ENCODE data around the gene ZNF579.
"Not testable (repeated sequence)": the region's sequence is repeated elsewhere in the genome, so short reads cannot be mapped to it uniquely, and the experiment has no call there.

DNA sequence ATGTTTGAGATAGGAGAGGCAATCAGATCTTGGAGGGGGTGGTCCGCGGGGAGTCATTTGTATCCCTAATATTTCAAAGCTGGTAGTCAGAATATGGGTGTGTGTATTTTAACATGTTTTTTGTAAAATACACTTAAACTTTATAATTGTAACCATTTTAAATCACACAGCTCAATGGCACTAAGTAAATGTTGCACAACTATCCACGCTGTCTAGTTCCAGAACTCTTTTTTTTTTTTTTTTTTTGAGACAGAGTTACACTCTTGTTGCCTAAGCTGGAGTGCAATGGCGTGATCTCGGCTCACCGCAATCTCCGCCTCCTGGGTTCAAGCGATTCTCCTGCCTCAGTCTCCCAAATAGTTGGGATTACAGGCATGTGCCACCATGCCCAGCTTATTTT is 3.2 kb upstream of the ZNF579 start:
- not testable (repeated sequence) for TF ChIP-seq EZH2 (IDR thresholded peaks at IDR 0.05; ENCODE audit: borderline replicate concordance, low read depth, low read length, severe bottlenecking)
- TF ChIP-seq, protein P1, sequence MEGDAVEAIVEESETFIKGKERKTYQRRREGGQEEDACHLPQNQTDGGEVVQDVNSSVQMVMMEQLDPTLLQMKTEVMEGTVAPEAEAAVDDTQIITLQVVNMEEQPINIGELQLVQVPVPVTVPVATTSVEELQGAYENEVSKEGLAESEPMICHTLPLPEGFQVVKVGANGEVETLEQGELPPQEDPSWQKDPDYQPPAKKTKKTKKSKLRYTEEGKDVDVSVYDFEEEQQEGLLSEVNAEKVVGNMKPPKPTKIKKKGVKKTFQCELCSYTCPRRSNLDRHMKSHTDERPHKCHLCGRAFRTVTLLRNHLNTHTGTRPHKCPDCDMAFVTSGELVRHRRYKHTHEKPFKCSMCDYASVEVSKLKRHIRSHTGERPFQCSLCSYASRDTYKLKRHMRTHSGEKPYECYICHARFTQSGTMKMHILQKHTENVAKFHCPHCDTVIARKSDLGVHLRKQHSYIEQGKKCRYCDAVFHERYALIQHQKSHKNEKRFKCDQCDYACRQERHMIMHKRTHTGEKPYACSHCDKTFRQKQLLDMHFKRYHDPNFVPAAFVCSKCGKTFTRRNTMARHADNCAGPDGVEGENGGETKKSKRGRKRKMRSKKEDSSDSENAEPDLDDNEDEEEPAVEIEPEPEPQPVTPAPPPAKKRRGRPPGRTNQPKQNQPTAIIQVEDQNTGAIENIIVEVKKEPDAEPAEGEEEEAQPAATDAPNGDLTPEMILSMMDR (IDR thresholded peaks at IDR 0.05; ENCODE audit: borderline replicate concordance, extremely low read depth, low read length, poor library complexity, severe bottlenecking), result not testable (repeated sequence)

Data from DND-41 (cell line).